Stimulated activated CD8-positive, alpha-beta memory T cell treated with anti-CD3 and anti-CD28 coated beads, Interleukin-4, amount 100 ng/mL, for 24 hours (primary cell): Measurements from ENCODE around the gene CDC42SE2.
"Not testable (repeated sequence)": the region's sequence is repeated elsewhere in the genome, so short reads cannot be mapped to it uniquely, and the experiment has no call there.

Experiments used
- DNase-seq: peaks from one replicate; pipeline ENCODE4 v3.0.0-alpha.2; 2020; ENCODE audit warnings: low read depth

CDC42SE2 gene

DNA sequence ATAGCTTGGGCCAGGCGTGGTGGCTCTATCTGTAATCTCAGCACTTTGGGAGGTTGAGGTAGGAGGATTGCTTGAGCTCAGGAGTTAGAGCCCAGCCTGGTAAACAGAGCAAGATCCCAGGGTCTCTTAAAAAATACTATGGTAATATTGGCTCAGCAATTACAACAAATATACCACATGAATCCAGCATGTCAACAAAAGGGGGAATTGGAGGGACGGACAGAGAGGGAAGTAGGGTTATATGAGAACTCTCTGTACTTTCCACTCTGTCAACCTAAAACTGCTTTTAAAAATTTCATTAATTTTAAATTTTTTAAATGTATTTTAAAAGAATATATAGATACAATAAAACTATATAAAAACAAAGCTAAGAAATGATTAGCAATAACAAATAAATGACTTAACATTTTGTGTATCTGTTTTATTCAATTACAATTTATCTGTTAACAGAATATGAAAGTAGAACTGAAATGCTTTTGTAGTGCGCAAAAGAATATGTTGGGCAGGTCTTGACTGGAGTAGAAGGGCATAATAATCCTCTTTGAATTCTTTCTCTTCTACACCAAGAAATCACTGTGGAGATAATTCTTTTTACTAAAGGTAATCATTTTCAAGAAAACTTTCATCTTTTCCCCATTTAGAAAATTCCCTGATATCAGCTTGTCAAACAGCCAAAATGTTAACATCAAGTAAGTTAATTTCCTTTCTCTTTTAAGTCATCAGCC, 12.9 kb upstream of the CDC42SE2 start:
- DNase-seq: no peak

DNA sequence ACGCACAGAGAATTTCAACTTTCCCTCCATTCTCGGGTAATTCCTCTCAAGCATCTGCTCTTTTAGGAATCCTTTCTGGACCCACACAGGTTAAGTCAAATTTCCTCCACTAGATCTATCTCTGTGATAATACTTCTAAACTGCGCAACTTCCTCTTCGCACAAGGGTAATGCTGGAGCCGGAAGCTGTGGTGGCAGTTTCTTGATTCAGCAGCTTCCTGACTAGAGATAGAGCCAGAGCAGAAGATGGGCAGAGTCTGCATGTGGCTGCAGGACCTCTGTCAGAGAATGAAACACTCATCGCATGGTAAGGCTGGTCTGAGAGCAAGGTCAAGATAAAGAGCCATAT, 11.1 kb upstream of the CDC42SE2 start:
- peak; percentile 55 for DNase-seq

DNA sequence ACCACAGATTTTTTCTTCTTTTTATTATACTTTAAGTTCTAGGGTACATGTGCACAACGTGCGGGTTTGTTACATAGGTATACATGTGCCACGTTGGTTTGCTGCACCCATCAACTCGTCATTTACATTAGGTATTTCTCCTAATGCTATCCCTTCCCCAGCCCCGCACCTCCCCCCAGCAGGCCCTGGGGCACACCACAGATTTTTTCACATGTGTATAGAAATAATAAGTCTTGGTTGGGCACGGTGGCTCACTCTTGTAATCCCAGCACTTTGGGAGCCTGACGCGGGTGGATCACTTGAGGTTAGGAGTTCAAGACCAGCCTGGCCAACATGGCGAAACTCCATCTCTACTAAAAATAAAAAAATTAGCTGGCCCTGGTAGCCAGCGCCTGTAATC, 9.8 kb upstream of the CDC42SE2 start:
- not testable (repeated sequence) for DNase-seq

DNA sequence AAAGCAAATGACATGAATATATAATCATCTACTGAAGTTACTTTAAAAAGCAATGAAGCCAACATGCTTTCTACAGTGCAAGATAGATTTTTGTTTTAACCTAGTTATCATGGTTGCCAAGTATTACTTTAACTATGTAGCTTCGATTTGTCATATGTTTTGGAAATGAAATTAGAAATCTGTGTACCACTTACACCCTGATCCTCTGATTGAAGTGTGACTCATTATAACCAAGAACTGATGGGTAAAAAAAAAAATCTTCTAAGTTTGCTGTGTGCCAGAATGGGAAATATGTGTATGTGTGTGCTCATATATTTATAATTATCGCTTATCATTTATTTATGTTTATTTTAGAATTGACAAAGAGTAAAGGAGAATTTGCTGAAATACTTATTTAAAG, 9.1 kb upstream of the CDC42SE2 start:
- DNase-seq: no peak

DNA sequence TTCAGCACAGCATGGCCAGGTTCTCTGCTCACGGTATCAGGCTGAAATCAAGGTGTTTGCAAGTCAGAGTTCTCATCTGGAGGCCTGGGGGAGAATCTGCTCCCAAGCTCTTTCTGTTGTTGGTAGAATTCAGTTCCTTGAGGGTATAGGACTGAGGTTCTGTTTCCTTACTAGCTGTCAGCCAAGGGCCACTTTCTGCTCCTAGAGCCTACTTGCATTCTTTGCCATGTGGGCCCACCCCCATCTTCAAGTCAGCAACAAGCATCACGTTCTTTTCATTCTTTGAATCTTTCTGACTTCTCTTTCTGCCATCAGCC, 7.4 kb upstream of the CDC42SE2 start:
- DNase-seq: no peak

DNA sequence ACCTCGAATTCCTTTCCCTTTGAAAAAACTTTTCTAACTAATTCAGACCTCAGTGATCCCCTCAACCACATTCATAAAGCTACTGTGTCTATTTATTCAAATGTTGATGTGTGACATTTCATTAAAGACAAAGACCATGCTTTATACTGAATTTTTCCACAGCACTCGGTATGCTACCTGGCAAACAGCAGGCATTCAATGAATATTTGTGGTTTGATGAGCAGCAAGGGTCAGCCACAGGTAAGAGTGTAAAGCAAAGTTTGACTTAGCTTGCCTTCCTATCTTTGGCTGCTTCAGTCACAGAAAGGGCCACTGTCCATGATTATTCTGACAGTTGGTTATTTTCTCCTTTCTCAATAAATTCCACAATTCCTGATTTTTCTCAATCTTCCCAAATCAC, 5.1 kb upstream of the CDC42SE2 start:
- DNase-seq: no peak

DNA sequence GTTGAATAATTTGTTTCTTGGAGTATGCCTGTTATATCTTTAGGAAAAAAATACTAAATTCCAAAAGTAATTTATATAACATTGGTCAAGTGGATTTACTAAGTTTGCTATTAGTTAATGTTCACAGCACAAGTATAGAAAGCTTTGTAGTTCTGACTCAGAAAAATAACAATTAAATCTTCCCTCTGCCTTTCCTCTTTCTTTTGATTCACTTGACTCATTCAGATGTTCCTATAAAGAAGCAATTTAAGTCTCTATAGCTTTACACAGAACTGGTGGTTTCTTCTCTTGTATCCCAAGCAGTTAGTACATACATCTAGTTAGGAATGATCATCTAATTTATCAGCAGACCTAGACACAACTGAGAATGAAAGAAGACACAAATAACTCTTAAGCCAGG, 4.5 kb upstream of the CDC42SE2 start:
- DNase-seq: no peak

DNA sequence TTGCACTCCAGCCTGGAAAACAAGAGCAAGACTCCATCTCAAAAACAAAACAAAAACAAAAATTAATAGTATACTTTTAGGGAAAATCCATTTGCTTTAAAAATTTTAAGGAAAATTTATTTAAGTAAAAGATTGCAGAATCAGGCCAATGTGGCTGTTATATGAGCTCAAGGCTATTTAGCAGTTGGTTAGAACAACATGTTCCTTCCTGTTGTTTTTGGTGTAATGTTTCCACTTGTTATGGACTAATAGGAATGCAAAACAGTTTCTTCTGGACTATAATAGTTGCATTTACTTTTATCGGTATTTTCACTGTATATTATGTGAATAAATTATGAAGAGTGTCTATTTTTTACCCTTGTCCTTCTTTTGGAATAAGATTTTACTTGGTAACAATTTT, 3.0 kb upstream of the CDC42SE2 start:
- DNase-seq: no peak

DNA sequence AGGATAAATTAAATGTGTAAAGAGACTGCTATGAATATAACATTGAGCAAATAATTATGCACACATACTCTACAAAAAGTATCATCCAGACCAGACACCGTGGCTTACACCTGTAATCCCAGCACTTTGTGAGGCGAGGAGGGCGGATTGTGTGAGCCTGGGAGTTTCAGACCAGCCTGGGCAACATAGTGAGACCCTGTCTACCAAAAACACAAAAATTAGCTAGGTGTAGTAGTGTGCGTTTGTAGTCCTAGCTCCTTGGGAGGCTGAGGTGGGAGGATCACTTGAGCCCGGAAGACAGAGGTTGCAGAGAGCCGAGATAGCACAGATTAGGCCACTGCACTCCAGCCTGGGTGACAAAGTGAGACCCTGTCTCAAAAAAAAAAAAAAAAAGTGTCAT, 2.4 kb upstream of the CDC42SE2 start:
- no peak for DNase-seq

DNA sequence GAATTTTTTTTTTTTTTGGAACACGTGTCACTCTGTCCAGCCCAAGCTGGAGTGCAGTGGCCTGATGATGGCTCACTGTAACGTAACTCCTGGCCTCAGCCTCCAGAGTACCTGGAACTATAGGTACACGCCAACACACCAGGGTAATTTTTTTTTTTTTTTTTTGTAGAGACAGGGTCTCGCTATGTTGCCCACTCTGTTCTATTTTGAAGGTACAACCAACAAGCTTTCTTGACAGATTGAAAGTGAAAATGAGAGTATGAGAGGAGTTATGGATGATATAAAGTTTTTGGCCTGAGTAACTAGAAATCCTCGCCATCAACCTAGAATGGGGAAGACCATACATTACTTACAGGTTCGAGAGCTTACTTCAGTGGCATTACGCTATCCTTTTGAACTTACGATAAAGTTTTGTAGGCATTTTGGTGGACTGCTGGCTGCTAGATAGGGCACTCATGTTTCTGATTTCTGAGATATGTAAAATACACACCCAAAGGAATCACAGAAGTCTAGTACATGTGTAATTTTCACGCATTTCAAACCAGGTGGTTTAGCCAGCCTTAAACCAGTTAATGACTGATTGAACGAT, 806 bp upstream of the CDC42SE2 start:
- no peak for DNase-seq

DNA sequence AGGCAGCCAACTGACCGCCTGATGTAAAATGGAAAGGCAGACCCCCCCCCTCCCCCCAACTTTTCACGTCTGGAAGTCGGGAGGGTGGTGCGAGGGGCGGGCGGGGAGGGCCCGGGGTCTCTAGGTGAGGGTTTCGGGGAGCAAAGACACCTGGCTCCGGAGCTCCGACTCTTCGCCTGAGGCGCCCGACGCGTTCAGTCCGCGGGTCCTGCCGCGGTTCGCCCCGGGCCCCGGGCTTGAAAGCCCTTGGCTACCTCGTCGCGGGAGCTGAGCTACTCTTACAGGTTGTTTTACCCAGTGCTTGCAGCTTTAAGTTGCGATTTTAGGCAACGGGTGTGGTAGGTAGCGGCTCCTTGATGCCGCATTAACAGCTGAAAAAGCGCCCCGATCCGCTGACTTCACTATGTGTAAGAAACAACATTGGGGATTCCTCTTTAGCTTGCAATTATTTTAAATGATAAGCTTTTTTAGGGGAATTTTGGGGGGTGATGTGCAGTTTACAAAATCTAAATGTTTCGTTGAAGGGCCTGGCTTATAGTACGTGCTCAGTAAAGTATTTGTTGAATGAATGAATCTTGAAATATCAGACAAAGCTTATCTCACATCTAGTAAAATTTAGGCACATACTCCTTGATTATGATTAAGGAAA, 722 bp downstream of the CDC42SE2 start:
- no peak for DNase-seq

DNA sequence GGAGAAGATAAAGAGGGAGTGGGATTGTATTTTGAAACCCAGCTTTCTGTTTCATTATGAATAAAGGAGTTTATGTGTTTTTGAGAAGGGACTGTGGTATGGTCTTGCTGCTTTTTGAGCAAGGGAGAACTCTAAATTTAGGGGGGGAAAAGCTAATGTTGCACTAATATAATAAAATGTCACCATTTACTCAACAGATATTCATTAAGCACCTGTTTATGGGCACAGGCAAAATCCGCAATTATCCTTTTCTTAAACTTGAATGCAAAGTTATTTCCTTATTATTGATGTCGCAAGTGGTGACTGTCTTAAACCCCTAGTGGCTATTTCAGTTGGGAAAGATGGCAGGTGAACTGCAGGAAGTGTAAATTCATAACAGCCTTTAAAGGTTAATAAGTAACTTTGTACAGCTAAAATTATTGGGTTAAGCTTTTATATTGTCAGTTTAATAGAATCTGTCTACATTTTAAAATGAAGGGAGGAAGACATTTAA, 1.5 kb downstream of the CDC42SE2 start:
- no peak for DNase-seq

DNA sequence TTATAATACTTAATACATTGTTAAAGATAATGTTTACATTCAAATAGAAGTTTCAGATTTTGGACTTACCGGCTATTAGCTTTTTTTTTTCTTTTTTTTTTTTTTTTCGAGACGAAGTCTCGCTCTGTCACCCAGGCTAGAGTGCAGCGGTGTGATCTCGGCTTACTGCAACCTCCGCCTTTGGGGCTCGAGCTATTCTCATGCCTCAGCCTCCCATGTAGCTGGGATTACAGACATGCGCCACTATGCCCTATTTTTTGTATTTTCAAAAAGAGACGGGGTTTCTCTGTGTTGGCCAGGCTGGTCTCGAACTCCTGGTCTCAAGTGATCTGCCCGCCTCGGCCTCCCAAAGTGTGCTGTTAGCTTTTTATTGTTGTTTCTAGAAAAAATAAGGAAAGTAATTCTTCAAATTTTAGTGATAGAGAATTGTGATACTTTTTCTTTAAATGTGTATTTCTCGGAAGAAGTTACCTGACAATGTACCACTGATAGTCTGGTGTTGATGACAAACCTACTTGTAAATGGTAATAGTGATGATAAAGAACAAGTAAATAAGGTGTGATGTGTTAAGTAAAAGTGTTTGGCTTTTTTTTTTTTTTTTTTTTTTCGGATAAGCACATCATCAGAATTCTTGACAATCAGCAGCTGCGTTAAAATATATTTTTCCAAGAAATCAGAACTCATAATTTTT, 2.7 kb downstream of the CDC42SE2 start:
- no peak for DNase-seq

DNA sequence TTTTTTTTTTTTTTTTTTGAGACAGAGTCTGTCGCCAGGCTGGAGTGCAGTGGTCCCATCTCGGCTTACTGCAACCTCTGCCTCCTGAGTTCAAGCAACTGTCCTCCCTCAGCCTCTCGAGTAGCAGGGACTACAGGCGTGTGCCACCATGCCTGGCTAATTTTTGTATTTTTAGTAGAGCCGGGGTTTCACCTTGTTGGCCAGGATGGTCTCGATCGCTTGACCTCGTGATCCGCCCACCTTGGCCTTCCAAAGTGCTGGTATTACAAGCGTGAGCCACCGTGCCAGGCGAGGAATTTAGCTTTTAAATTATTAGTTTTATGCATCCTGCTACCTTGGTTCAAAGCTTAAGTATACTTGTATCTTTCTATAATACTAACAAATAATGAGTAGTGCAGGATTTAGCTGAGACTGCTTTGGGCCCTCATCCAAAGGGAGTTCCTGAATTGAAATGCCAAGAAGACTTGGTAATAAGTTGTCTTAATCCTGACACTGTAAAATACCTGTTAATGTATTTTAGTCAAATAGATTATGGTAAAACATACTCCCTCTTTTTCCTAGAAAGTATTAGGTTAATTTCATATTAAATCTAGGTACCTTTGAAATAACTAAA, 5.0 kb downstream of the CDC42SE2 start:
- DNase-seq: no peak

DNA sequence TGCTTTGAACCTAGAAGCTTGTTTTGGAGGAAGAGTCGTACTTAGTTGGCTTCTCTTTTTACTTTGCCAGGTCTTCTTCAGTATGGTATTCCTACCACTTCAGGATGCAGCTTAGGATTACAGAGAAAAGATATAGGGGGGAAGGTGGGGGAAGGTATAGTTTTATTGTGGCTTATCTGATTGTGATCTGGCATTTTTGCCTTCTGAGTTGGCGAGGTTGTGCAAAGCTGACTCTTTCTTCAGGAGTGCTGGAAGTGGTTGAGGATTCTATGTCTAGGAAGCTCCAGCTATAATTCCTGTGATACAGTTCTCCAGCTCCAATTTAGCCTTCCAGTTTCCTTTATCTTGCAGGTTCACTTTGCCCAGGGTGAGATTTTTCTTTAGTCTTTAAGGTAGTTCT, 7.0 kb downstream of the CDC42SE2 start:
- no peak for DNase-seq

DNA sequence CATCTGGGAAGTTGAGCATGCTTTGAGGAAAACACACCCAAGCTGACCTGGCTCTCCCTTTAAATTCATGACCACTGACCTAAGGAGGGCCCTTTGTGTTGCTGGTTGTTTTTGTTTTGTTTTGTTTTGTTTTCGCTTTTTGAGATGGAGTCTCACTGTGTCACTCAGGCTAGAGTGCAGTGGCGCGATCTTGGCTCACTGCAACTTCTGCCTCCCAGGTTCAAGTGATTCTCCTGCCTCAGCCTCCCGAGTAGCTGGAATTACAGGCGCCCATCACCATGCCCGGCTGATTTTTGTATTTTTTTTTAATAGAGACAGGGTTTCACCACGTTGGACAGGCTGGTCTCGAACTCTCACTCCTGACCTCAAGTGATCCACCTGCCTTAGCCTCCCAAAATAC, 8.0 kb downstream of the CDC42SE2 start:
- not testable (repeated sequence) for DNase-seq

DNA sequence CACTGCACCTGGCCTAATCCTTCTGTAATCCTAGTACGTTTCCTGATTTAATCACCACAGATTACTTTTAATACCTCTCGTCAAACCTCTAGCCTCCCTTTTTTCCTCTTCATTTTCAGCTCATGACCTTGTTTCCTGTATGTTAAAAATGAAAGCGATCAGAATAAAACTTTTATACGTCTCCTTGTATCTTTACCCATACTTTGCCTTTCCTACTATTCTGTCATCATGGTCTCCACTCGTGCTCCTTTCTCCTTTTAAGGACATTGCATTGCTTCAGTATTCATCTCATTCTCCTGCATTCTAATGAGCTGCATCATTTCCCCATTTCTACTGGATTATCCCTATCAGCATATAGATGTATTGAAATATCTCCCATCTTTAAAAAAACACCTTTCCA, 8.5 kb downstream of the CDC42SE2 start:
- no peak for DNase-seq

DNA sequence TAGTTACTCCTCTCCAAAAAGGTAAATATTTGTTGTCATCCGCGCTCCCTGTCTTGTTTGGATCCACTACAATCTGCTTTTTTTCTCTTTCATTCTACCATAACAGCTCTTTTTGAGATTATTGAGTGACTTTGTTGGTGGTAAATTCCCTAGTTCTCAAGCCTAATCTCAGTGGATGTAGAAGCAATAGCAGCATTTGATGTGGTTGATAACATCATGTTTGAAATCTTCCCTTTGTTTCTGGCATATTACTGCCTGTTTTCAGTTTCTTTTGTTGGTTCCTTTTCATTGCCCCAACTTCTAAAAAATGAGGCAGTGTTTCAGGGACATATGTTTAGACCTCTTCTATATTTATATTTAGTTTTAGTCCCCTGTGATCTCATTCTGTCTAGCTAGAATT, 8.9 kb downstream of the CDC42SE2 start:
- no peak for DNase-seq

DNA sequence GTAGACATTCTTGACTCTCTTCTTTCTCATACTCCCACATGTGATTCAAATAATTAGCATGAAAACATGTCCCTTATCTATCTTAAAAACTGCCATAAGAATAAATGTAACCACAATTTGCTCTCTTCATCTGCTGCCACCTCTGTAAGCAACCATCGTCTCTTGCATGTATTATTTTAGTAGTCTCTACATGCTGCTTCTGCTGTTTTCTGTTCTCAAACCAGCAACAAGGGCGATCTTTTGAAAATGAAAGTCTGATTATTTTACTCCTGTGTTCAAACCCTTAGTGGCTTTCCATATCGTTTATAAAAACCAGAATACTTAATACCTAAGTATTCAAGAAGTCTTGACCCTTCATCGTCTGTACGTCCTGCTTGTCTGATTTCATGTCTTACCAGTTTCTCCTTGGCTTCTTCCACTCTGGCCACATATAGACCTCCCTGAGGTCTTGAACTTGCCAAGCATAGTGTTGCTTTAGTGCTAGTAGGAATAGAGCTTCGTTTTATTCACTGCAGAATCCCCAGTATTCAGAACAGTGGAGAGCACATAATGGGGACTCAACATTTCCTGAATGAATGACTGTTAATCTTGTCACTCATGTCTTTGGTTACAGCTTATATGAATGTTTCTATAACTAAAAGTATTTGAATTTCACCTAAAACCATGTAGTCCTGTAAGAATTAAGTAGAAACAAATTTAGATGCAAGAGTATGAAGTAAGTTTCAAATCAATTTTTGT, 10.6 kb downstream of the CDC42SE2 start:
- DNase-seq: no peak

DNA sequence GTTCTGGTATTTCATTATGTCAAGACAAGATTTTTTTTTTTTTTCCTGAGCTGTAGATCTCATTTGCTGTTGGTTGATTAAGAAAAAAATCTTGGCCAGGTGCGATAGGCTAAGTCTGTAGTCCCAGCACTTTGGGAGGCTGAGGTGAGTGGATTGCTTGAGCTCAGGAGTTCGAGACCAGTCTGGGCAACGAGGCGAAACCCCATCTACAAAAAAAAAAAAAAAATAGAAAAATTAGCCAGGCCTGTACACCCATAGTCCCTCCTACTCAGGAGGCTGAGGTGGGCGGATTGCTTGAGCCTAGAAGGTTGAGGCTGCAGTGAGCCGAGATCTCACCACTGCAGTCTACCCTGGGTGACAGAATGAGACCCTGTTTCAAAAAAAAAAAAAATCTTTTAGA, 12.2 kb downstream of the CDC42SE2 start:
- no peak for DNase-seq

DNA sequence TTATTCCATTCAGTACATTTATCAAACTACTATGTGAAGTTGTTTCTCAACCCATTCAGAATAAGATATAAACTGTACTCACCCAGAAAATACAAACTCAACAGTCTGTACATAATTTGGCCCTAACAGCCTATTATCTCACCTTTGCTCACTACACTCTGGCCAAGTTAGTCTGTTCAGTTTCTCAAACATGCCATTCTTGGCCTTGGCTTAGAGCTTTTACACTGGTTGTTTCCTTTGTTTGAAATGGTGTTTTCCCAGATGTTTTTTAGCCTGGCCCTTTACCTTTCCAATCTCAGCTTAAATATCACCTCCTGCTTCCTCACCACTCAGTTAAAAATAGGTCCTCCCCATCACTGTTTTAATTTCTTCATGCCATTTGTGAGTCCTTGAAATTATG, 13.6 kb downstream of the CDC42SE2 start:
- DNase-seq: no peak
